ENCODE data around the gene DHRS2.

The DHRS2 gene

GRCh38 chr14:23694085-23694948 lies 58.2 kb downstream of the DHRS2 start:
- no peak for DNase-seq (ENCODE audit: low spot score)

All from HuH-7.5 (cell line).